HG02970 (cell line): ENCODE results near the gene ARHGDIG.
"Not testable (repeated sequence)": the region's sequence is repeated elsewhere in the genome, so short reads cannot be mapped to it uniquely, and the experiment has no call there.

ENCODE experiments used
- ATAC-seq: cut with Tn5 transposase; IDR thresholded peaks from one replicate; pipeline ENCODE4 v1.9.1; 2021; ENCODE audit warnings: mild to moderate bottlenecking, moderate library complexity, moderate number of reproducible peaks; ENCODE audit not compliant: unreplicated experiment, low FRiP score

ARHGDIG gene

GRCh38 chr16:263182-263774, 17.1 kb upstream of the ARHGDIG start:
- ATAC-seq: no peak

GRCh38 chr16:263944-264343, 16.4 kb upstream of the ARHGDIG start:
- ATAC-seq: no peak

GRCh38 chr16:264440-264951, 15.9 kb upstream of the ARHGDIG start:
- ATAC-seq: no peak

GRCh38 chr16:265002-265529, 15.3 kb upstream of the ARHGDIG start:
- no peak for ATAC-seq

- ATAC-seq: no peak
Measured at GRCh38 chr16:265711-266110, 14.7 kb upstream of the ARHGDIG start.

- ATAC-seq: no peak
Measured at GRCh38 chr16:266258-267164, 13.9 kb upstream of the ARHGDIG start.

- ATAC-seq: not testable (repeated sequence)
Measured at GRCh38 chr16:267562-267961, 12.8 kb upstream of the ARHGDIG start.

- ATAC-seq: no peak
Measured at GRCh38 chr16:268141-269053, 12.0 kb upstream of the ARHGDIG start.

GRCh38 chr16:269061-269796, 11.2 kb upstream of the ARHGDIG start:
- ATAC-seq: no peak

GRCh38 chr16:270381-271255, 9.8 kb upstream of the ARHGDIG start:
- ATAC-seq: no peak

GRCh38 chr16:272633-273546, 7.5 kb upstream of the ARHGDIG start:
- no peak for ATAC-seq

- no peak for ATAC-seq
Measured at GRCh38 chr16:273547-274421, 6.6 kb upstream of the ARHGDIG start.

- no peak for ATAC-seq
Measured at GRCh38 chr16:275041-275641, 5.2 kb upstream of the ARHGDIG start.

- no peak for ATAC-seq
Measured at GRCh38 chr16:275786-276232, 4.6 kb upstream of the ARHGDIG start, which contains the start of gene RGS11. Gene RGS11 (minus strand): TSS chr16:275944. CDS start chr16:275911, 33 bp downstream.

- no peak for ATAC-seq
Measured at GRCh38 chr16:276426-277077, 3.8 kb upstream of the ARHGDIG start.
